ENCODE measurements around the gene EML4.

The EML4 gene

GRCh38 chr2:42227491-42227890, 58.3 kb downstream of the EML4 start:
- no peak for DNase-seq

- DNase-seq: no peak
These were observed 58.9 kb downstream of the EML4 start for GRCh38 chr2:42228101-42228500.

GRCh38 chr2:42229949-42230348, 60.8 kb downstream of the EML4 start:
- DNase-seq: no peak

- no peak for DNase-seq
These were observed 61.7 kb downstream of the EML4 start for GRCh38 chr2:42230891-42231290.

GRCh38 chr2:42232024-42232423, 62.9 kb downstream of the EML4 start:
- DNase-seq: no peak

- no peak for DNase-seq
These were observed 64.9 kb downstream of the EML4 start for GRCh38 chr2:42233976-42234441.

GRCh38 chr2:42236911-42237310, 67.8 kb downstream of the EML4 start:
- DNase-seq: no peak

GRCh38 chr2:42238644-42239288, 69.6 kb downstream of the EML4 start:
- DNase-seq: peak; percentile 65

GRCh38 chr2:42239289-42239661, 70.1 kb downstream of the EML4 start:
- DNase-seq: no peak

GRCh38 chr2:42239811-42240210, 70.7 kb downstream of the EML4 start:
- no peak for DNase-seq

- DNase-seq: no peak
These were observed 72.4 kb downstream of the EML4 start for GRCh38 chr2:42241517-42241916.

GRCh38 chr2:42243297-42243696, 74.1 kb downstream of the EML4 start:
- no peak for DNase-seq

GRCh38 chr2:42244520-42244919, 75.4 kb downstream of the EML4 start:
- no peak for DNase-seq

GRCh38 chr2:42245396-42245795, 76.2 kb downstream of the EML4 start:
- DNase-seq: no peak

GRCh38 chr2:42246562-42246961, 77.4 kb downstream of the EML4 start:
- no peak for DNase-seq

GRCh38 chr2:42248846-42249245, 79.7 kb downstream of the EML4 start:
- no peak for DNase-seq

- no peak for DNase-seq
These were observed 80.1 kb downstream of the EML4 start for GRCh38 chr2:42249284-42249683.

GRCh38 chr2:42249887-42250286, 80.7 kb downstream of the EML4 start:
- DNase-seq: no peak

- DNase-seq: no peak
These were observed 81.8 kb downstream of the EML4 start for GRCh38 chr2:42250925-42251324.

GRCh38 chr2:42252464-42252863, 83.3 kb downstream of the EML4 start:
- DNase-seq: no peak

GRCh38 chr2:42254186-42254895, 85.2 kb downstream of the EML4 start:
- DNase-seq: no peak

GRCh38 chr2:42256505-42256904, 87.4 kb downstream of the EML4 start:
- DNase-seq: no peak

GRCh38 chr2:42261518-42262195, 92.5 kb downstream of the EML4 start:
- DNase-seq: no peak

- DNase-seq: no peak
These were observed 97.1 kb downstream of the EML4 start for GRCh38 chr2:42266236-42266635.

Measured in activated CD8-positive, alpha-beta memory T cell treated with anti-CD3 and anti-CD28 coated beads for 24 hours (primary cell).